ENCODE data around the gene SETDB2. TPM values are rescaled to one million over a fixed set of nuclear protein-coding genes. Genes with fewer than 3 reads are reported as not detected.

The SETDB2 gene, protein sequence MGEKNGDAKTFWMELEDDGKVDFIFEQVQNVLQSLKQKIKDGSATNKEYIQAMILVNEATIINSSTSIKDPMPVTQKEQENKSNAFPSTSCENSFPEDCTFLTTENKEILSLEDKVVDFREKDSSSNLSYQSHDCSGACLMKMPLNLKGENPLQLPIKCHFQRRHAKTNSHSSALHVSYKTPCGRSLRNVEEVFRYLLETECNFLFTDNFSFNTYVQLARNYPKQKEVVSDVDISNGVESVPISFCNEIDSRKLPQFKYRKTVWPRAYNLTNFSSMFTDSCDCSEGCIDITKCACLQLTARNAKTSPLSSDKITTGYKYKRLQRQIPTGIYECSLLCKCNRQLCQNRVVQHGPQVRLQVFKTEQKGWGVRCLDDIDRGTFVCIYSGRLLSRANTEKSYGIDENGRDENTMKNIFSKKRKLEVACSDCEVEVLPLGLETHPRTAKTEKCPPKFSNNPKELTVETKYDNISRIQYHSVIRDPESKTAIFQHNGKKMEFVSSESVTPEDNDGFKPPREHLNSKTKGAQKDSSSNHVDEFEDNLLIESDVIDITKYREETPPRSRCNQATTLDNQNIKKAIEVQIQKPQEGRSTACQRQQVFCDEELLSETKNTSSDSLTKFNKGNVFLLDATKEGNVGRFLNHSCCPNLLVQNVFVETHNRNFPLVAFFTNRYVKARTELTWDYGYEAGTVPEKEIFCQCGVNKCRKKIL
- total RNA-seq (2014; rRNA removed; shearing (Covaris generic)): 5.3 and 8.7 TPM in 2 replicates

DNA sequence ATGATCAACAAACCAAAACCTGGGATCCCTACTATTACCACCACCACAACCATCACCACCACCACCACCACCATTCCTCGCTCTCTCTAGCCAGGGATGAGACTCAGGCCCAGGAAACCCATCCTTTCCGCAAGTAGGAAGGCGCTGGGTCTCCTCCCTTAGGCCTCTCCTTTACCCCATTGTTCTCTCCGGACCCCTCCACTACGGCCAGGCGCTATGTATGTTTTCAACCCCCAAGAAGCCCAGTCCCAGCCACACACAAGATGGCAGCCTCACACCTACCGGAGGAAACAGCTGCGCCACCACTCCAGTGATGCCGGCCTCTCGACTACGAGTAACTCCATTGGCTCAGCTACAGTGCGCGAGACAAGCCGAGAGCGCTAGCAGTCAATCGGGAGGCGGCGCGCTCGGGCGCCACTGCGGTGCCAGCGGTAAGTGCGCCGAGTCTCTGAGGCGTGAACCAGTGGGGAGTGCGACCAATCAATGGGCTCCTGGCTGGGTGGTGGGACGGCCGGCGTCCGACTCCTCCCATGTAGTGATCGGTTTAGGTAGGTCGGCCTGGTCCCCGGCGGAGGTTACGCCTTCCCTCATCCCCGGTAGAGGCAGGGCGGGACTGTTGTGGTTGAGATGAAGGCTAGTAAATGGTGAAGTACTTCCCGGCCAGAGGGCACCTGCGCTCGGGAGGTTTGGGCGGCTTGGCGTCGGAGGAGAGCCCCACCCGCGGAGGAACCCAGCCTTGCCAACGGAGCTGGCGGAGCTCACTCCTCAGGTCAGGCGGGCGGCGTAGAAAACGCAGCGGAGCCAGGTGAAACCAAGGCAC lies at the start of gene SETDB2, which contains the start of gene CAB39L:
Gene SETDB2 (plus strand): TSS at position 571 of the 820 bp plus-strand sequence. CDS start 7,620 bp downstream, outside the sequence.
Gene CAB39L (minus strand): TSS at position 361 of the 820 bp plus-strand sequence. CDS start 61,154 bp downstream, outside the sequence.
- DNase-seq (ENCODE audit: low spot score): peak; percentile 98

DNA sequence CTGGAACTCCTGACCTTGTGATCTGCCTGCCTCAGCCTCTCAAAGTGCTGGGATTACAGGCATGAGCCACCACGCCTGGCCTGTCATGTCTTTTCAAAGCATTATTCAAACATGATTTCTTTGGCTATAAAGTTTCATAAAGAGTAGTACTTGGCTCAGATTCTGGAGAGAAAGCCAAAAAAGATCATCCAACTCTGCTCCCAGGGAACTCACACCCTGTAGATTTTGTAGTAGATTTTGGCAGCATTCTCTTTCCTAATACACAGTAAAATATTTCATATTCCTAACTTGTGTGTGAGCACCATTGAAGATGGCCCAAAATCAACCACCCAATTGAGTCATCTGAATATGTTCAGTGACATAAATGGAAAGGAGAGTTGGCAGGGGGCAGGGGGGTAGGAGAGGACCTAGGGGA lies 48.6 kb upstream of the SETDB2 start:
- DNase-seq (ENCODE audit: low spot score): no peak

DNA sequence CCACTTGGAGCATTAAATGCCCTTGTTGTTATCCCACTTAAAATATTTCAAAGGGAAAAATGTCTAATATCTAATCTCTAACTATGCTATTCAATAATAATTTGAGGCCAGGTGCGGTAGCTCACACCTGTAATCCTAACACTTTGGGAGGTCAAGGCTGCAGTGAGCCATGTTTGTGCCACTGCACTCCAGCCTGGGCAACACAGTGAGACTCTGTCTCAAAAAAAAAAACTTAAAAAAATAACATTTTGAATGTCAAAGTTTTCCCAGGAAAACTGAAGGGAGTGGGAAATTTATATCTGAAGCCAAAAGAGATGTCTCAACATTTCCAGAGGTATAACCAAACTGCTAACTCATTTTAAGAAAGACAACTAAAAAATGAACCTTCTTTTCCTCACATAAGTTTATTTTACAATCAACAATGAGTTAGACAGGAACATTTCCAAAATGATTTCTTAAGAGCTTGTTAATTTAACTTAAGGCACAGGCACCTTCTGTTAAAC lies 48.1 kb upstream of the SETDB2 start:
- no peak for DNase-seq (ENCODE audit: low spot score)

DNA sequence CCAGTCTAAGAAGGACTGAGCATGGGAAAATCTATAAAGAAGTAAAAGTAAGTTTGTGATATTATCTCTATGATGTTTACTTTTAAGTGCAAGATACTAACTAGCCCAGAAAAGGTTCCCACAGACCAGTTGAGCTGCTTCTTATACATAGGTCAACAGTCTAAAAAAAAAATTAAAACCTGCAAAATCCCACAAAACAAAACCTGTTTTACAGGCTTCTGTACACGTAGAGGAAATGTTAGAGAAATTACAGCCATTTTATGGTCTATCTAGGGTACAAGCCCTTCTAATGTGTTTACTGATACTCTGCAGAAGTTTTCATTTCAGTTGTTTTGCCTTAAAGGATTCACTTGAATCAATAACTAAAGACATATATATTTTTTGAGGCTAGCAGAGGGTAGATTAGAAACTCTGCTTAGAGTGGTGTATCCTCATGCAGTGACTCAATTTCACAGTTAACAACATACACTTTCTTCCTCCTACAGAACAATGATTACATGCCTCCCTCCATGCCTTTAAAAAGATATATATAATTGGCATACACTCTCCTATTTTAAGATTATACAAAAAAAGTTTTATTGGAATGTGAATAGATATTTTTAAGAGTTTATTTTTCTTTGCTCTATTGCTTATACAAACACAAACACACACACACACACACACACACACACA lies 44.1 kb upstream of the SETDB2 start:
- DNase-seq (ENCODE audit: low spot score): no peak

DNA sequence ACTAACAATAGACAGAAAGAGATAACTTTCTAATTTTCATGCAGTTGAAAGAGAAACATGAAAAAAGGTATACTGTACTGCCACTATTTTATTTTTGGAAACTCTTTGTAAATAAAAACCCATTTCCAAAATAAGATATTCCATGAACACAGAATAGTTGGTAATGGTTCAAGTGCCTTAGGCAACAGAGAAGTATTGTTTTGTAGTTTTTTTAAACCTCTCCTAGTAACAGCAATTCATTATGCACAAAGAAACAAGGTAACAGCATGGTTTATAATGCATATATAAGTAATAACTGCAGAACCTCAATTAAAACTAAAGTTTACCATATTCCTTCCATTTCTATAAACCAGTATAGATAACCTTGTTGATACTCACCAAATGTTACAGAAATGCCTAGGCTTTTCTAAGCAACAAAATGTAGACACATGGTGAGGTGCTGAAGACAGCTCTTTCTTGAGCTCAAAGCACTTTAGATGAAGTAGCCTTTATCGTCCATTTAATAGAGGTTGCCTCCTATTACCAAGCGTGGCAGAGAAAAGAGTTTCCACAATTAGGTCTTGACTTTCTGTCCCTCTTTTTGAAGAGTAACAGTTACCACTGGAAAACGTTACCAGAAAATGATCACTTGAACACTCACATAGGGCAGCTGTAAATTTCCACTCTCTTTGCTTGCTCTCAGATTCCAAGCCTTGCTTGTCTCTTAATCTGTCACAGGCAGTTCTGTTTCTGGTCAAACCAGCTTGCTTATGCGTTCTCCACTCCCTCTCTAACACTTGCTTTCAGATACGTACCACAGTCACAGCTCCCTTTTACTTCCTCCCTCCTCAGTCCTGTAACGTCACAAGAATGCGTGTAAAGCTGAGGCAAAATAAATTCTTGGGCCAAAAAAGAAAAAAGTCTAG lies 43.1 kb upstream of the SETDB2 start:
- no peak for DNase-seq (ENCODE audit: low spot score)

DNA sequence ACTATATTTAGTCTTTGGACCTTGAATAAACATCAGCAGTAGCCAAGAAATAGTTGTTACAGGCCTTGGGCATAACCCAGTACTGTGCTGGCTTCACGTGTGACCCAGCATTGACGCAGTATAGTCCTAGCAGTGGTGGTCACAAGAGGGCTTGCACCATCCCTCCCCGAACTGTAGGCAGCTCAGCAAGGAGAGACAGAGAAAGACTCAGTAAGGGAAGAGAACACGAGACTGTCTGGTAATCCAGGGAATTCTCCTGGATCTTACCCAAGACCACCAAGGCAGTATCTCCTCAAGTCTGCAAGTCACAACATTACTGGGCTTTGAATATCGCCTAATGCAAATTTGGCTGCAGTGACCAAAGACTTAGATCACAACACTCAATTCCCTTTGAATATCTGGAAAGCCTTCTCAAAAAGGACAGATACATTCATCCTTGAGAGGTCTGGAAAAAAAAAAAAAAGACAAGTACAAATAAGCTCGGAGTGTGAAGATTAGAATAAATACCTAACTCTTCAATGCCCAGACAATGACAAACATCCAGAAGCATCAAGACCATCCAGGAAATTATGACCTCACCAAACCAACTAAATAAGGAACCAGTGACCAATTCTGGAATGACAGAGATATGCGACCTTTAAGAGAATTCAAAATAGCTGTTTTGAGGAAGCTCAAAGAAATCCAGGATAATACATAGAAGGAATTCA lies 39.9 kb upstream of the SETDB2 start:
- no peak for DNase-seq (ENCODE audit: low spot score)

DNA sequence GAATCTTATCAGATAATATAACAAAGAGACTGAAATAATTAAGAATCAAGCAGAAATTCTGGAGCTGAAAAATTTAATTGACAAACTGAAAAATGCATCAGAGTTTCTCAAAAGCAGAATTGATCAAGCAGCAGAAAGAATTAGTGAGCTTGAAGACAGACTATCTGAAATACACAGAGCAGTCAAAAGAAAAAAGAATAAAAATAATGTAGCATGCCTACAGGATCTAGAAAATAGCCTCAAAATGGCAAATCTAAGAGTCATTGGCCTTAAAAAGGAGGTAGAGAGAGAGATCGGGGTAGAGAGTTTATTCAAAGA lies 39.4 kb upstream of the SETDB2 start:
- DNase-seq (ENCODE audit: low spot score): no peak

DNA sequence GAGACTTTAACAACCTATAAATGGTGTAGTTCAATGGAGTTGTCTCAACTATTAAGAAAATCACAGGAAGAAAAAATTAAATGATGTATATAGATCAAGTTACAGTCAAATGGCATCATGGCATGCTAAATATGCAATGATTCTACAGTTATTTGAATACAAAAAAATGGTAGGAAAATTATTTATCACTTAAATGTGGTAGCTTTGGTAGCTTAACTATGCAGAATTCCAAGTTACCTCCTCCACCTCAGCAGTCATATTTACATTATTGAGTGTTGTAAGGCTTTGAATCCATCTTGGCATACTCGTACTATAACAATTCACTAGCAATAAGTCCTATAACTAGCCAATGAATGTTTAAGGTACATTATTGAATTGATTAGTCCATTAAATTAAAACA lies 37.0 kb upstream of the SETDB2 start:
- DNase-seq (ENCODE audit: low spot score): no peak

DNA sequence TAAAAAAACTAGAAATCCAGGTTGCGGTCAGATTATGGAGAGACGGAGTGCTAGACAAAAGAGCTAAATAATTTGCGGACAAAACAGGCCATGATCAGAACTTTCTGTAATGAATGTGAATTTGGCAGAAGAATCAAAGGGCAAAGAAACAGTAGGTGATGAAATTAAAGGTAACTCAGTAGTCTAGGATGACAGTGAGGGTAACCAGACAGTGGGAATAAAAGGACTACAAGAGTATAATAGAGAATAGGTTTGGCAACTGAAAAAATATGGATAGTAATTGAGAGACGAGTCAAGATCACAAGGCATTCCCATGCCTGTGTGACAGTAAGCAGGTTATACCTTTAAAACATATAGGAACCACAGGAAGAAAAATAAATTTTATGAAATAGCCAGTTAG lies 36.1 kb upstream of the SETDB2 start:
- no peak for DNase-seq (ENCODE audit: low spot score)

DNA sequence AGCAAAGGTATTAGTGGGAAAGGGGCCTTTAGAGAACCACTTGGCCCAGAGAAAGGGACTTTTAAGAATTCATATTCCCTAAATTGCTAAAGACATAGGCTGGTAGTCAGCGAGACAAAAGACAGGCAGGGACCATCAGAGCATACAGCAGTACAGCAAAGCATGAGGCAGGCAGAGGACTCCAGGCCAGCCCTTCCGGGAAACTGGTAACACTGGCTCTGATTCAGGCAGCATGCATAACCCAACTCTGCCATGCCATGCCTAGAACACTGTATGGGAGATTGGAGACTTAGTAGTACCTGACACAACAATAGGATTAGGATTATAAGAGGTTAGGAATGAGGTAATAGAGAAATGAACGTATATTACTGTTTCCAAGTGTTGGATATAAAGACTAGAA lies 35.1 kb upstream of the SETDB2 start:
- no peak for DNase-seq (ENCODE audit: low spot score)

DNA sequence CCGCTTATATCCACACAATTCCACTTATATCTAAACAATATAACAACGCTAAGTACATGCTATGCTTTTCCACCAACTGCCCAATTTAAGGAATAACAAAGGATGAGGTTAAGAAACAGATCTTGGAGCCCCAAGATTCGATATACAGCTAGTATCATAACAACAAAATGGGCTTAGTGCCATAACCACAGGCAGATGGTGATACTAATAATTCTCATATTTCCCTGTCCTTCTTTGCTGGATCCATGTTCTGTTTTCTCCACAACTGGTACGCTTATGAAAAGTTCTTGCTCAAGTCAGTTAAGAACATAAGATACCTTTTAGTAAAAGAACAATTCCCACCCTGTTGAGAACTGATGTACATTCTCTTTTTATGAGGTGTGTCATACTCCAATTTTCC lies 34.1 kb upstream of the SETDB2 start:
- DNase-seq (ENCODE audit: low spot score): no peak

DNA sequence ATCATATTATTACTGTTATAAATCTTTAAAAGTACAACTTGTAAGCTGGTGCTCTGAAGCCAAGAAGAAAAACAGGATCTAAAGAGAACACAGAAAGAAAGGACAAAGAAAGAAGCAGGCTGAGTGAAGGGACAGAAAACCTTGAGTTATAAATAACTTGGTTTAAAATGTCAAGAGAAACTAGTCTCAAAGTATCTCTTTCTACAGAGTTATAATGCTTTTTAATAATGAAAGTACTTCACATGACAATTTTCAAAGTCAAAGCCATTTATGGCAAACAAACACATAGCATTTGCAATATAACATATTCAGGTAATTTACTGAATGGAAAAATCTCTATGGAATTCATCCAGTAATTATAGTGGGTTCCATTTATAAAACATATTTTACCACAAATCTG lies 33.6 kb upstream of the SETDB2 start:
- no peak for DNase-seq (ENCODE audit: low spot score)

DNA sequence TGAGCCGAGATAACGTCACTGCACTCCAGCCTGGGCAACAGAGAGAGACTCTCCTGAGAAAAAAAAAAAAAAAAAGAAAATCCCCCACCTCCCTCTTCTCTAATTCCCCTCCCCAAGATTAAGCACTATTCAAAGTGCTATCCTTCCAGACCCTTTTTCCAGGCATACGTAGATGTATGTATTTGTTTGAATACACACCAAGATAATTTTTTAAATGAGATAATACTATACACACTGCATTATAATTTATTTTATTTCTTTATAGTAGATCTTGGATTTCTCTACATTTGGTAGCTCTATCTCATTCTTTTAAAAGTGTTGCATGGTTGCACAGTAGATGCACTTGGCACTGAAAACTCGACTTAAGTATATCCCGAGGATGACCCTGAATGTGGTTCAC lies 32.7 kb upstream of the SETDB2 start:
- no peak for DNase-seq (ENCODE audit: low spot score)

DNA sequence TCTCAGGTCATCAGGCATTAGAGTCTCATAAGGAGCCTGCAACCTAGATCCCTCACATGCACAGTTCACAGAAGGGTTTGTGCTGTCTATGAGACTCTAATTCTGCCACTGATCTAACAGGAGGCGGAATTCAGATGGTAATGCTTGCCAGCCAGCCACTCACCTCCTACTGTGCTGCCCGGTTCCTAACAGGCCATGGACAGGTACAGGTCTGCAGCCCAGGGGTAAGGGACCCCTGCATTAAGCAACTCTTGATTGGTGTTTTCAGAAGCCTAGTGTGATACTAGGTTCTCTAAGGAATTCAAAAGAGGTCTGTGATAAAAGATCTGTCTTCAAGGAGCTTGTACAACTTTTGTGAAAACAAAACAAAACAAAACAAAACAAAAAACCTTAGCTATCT lies 31.3 kb upstream of the SETDB2 start:
- DNase-seq (ENCODE audit: low spot score): no peak

DNA sequence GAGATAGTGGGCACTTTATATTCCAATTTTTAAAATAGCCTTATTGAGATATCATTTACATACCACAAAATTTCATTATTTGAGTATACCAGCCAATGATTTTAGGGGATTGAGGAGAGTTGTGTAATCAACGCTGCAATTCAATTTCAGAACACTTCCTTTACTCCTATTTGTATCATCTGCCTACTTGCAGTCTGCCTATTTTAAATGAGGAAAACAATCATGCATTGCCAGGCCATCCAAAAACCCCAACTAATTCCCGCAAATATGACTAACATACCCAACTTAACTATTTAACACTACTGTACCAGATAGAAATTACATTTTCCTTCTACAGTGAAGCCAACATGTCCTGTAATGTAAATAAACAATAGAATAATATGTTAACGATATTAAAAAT lies 26.9 kb upstream of the SETDB2 start:
- DNase-seq (ENCODE audit: low spot score): no peak

DNA sequence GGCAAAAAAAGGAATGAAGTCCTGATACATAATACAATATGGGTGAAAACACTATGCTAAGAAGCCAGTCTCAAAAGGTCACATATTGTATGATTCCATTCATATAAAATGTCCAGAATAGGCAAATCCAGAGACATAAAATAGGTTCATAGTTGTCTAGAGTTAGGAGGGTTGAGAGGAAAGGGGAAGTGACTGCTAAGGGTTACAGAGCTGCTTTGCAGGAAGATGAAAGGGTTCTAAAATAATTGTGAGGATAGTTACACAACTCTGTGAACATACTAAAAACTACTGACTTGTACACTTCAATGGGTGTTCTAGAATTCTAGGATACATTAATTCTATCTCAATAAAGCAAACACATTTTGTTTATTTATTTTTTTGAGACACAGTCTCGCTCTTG lies 25.9 kb upstream of the SETDB2 start:
- DNase-seq (ENCODE audit: low spot score): no peak

DNA sequence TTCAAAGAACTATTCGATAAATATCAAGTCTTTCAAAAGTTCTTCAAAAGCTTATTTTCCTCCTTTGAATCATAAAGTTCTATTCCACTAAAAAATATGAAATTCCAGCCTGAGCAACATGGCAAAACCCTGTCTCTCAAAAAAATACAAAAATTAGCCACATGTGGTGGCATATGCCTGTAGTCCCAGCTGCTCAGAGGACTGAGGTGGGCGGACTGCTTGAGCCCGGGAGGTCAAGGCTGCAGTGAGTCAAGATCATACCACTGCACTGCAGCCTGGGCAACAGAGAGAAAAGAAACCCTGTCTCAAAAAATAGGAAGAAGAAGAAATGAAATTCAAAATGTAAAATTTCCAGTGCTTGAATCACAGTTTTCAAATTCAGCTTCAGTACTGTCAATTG lies 24.8 kb upstream of the SETDB2 start:
- DNase-seq (ENCODE audit: low spot score): no peak

DNA sequence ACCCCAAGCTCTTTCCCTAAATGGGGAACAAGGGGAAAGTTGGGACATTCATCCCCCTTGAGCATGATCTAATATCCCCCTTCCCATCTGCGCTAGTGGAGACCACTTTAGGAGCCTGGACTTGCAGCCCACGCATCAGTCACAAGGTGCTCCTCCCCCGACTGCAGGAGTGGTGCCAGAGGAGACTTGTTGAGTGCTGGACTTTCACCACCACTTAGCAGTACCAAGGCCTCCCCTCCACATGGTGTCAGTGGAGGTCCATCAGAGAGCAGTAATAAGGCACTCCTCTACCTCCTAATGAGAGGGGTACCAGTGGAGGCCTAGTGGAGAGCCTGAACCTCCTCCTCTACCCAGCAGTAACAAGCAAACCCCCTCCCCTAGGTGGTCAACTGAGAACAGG lies 22.7 kb upstream of the SETDB2 start:
- DNase-seq (ENCODE audit: low spot score): no peak

DNA sequence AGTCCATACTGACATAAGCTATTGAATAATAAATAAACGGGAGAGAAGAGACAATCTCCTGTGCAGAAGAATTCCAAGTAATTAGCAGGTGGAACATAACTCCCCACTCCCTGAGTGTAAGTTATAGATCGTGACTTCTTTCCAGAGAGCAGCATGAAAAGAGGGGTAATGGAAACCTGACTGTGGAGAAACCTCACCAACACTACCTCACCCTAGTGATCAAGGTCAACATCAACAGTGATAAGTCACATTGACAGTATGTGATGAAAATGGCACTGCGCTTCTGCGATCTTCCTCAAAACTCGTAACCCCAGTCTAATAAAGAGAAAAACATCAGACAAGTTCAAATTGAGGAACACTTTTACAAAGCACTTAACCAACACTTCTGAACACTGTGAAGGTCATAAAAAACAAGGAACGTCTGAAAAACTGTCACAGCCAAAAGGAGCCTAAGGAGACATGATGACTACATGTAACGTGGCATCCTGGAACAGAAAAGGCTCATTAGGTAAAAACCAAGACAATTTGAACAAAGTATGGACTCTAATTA lies 20.0 kb upstream of the SETDB2 start:
- no peak for DNase-seq (ENCODE audit: low spot score)

Measured in A172 (cell line).